ENCODE measurements around the gene NCAPD2.
"Not testable (repeated sequence)": the region's sequence is repeated elsewhere in the genome, so short reads cannot be mapped to it uniquely, and the experiment has no call there.

DNA sequence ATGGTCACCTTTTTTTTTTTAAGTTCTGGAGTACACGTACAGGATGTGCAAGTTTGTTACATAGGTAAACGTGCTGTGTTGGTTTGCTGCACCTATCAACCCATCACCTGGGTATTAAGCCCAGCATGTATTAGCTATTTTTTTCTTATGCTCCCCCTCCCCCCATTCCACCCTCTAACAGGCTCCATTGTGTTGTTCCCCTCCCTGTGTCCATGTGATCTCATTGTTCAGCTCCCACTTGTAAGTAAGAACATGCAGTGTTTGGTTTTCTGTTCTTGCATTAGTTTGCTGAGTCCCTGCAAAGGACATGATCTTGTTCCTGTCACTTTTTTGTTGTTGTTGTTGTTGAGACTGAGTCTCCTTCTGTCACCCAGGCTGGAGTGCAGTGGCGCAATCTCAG, 3.4 kb downstream of the NCAPD2 start:
- TF ChIP-seq POLR2A (IDR thresholded peaks at IDR 0.05), result not testable (repeated sequence)
- TF ChIP-seq, protein P1, sequence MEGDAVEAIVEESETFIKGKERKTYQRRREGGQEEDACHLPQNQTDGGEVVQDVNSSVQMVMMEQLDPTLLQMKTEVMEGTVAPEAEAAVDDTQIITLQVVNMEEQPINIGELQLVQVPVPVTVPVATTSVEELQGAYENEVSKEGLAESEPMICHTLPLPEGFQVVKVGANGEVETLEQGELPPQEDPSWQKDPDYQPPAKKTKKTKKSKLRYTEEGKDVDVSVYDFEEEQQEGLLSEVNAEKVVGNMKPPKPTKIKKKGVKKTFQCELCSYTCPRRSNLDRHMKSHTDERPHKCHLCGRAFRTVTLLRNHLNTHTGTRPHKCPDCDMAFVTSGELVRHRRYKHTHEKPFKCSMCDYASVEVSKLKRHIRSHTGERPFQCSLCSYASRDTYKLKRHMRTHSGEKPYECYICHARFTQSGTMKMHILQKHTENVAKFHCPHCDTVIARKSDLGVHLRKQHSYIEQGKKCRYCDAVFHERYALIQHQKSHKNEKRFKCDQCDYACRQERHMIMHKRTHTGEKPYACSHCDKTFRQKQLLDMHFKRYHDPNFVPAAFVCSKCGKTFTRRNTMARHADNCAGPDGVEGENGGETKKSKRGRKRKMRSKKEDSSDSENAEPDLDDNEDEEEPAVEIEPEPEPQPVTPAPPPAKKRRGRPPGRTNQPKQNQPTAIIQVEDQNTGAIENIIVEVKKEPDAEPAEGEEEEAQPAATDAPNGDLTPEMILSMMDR (IDR thresholded peaks at IDR 0.05), result not testable (repeated sequence)
